CD4-positive, alpha-beta T cell treated with Interleukin-15 for 1 hour (primary cell): ENCODE measurements around the gene SH3PXD2B.
"Not testable (repeated sequence)": the region's sequence is repeated elsewhere in the genome, so short reads cannot be mapped to it uniquely, and the experiment has no call there.

Source experiments
- DNase-seq: peaks from one replicate; pipeline ENCODE4 v3.0.0-alpha.2; 2020

Gene SH3PXD2B

DNA sequence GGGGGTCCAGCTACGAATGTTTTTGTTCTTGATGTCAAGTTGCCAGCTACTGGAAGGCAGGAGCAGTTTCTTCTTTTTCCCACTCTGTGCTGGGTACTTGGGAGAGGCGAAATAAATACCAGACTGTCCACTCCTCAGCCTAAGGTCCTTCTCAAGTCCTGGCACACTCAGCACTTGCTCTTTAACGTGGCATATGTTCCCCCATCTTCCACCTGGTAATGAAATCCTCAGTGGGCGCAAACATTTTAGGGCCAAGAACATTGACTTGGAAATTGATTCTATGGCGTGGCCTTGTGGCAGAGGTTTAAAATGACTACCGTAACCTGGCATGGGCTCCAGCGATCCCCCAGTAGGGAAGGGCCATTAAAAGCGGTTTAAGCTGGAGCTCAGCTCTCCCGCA, 119.7 kb downstream of the SH3PXD2B start:
- DNase-seq = no peak

- DNase-seq = no peak
Observed at GRCh38 chr5:172334196-172334595, 120.1 kb downstream of the SH3PXD2B start.

GRCh38 chr5:172326901-172327300, 127.4 kb downstream of the SH3PXD2B start:
- not testable (repeated sequence) for DNase-seq

- DNase-seq = no peak
Observed at GRCh38 chr5:172325452-172325851, 128.9 kb downstream of the SH3PXD2B start.

GRCh38 chr5:172322028-172322965, 132.0 kb downstream of the SH3PXD2B start:
- DNase-seq = no peak

DNA sequence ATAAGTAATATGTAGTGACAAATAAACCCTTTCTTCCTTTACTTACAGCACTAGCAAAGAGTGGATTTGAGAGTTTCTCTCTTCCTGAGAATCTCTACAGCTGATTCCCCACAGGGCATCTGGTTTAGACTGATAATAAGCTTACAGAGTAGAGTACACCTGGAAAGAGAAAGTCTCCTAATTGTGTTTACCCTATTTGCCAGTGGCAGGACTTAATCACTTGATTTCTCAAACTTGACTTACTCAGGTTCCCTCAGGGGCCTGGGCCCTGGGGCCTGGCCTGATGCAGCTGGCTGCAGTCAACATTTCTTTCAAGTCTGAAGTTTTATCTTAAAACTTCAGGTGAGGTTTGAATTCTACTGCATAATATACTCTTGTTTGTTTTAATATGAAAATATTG, 132.7 kb downstream of the SH3PXD2B start:
- DNase-seq = no peak

- no peak for DNase-seq
Observed at GRCh38 chr5:172319708-172320441, 134.4 kb downstream of the SH3PXD2B start.

DNA sequence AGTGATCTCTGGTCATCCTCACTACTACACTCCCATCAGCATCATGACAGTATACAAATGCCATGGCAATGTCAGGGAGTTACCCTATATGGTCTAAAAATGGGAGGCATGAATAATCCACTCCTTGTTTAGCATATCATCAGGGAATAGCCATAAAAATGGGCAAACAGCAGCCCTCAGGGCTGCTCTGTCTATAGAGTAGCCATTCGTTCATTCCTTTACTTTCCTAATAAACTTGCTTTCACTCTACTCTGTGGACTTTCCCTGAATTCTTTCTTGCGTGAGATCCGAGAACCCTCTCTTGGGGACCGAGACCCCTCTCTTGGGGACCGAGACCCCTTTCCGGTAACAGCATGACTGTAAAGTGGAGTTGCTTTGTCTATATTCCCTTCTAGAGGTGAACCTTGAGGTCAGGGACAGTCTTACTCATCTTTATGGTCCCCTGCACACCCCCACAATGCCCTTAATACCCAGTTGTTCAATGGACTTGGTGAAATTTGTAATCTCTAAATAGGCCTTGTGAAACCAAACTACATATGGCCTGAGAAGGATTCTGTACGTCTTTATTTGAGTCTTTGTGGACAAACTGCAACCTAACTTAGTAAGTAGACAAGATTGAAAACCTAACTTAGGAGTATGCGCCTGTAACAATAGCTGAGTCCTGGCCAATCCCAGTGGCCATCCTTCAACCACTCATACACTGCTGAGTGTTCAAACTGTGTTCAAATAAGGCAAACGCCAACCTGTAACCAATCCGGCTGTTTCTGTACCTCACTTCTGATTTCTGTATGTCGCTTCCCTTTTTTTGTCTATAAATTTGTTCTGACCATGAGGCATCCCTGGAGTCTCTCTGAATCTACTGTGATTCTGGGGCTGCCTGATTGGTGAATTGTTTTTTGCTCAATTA, 138.5 kb downstream of the SH3PXD2B start:
- no peak for DNase-seq

- DNase-seq = no peak
Observed at GRCh38 chr5:172313915-172314314, 140.4 kb downstream of the SH3PXD2B start.

DNA sequence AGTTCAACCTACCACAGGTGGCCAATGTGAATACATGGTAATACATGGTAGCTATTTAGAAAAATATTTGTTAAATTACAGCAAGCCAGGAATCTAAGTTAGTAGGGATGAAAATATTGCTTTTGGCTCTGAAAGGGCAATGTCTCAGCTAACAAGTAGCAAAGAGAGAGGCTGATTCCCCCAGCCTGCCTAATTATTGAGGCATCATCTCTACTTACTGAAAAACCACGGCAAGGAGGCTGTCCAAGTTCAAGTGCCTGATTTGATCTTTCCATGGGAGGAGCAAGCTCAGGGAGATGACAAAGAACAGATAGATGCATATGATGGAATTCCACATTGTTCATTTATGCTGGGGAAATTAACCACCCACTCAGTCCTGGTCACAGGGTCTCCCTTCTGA, 142.0 kb downstream of the SH3PXD2B start:
- no peak for DNase-seq

GRCh38 chr5:172311605-172312004, 142.7 kb downstream of the SH3PXD2B start:
- no peak for DNase-seq

DNA sequence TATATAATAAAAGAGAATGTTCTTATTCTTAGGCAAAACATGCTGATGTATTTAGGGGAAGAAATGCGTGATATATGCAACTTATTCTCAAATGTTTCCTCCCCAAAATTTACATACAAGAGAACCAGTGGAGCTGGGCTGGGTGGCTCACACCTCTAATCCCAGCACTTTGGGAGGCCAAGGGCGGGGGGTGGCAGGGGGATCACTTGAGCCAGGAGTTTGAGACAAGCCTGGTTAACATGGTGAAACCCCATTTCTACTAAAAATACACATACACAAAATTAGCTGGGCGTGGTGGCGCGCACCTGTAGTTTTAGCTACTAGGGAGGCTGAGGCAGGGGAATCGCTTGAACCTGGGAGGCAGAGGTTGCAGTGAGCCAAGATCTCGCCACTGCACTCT, 143.3 kb downstream of the SH3PXD2B start:
- DNase-seq = no peak

DNA sequence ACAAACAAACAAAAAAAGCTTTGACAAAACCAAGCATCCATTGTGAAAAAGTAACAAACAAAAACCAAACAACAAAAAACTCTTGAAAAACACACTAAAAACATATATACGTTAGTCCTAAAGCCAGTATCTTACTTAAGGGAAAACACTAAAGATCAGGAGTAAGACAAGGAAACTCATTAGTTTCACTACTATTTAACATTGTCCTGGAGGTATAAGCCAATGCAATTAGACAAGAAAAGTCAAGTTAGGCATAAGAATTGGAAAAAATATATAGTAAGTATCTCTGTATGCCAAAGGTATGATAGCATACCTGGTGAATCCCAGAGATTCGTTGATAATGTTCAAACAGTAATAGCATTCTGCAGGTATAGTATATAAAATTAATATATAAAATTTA, 148.9 kb downstream of the SH3PXD2B start:
- no peak for DNase-seq

- no peak for DNase-seq
Observed at GRCh38 chr5:172303572-172304335, 150.6 kb downstream of the SH3PXD2B start.

- no peak for DNase-seq
Observed at GRCh38 chr5:172303162-172303561, 151.2 kb downstream of the SH3PXD2B start.

- DNase-seq = no peak
Observed at GRCh38 chr5:172302047-172302710, 152.1 kb downstream of the SH3PXD2B start.

- DNase-seq = no peak
Observed at GRCh38 chr5:172299916-172300439, 154.3 kb downstream of the SH3PXD2B start.

GRCh38 chr5:172294831-172295230, 159.5 kb downstream of the SH3PXD2B start:
- no peak for DNase-seq

DNA sequence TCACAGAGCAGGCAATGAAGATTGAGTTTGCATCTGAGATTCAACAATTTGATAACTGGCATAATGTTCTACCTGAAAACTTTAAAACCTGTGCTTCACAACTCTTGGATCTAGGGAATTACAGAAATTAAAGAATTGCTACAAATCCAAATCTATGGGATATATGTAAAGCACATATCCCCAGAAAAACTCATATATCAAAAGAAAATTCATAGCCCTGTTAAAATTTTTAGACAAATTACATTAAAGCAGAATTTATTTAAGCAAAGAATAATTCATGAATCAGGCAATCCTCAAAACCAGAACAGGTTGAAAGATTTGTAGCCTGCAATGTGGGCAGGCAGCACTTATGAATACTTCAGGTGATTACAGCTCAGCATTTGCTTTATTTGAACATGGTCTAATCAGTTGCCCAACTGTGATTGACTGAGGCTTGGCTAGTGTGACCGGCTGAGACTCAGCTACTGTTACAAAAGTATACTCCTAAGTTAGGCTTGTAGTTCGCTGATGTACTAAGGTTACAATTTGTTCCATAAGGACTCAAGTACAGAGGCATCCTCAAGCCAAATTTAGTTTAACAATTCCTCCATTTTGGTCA, 160.5 kb downstream of the SH3PXD2B start:
- no peak for DNase-seq

GRCh38 chr5:172293054-172293744, 161.1 kb downstream of the SH3PXD2B start:
- DNase-seq = peak; percentile 62
